ENCODE measurements around the gene TCEA3.
A peak's percentile ranks its signal among the peaks of the same experiment; 100 is the strongest.

TCEA3 gene

GRCh38 chr1:23421343-23421742 lies 3.2 kb downstream of the TCEA3 start:
- no peak for DNase-seq (ENCODE audit: low read depth)

GRCh38 chr1:23420778-23421177 lies 3.8 kb downstream of the TCEA3 start:
- DNase-seq (ENCODE audit: low read depth): no peak

- no peak for DNase-seq (ENCODE audit: low read depth)
Measured at GRCh38 chr1:23419180-23419579, 5.4 kb downstream of the TCEA3 start.

GRCh38 chr1:23417570-23417969 lies 7.0 kb downstream of the TCEA3 start:
- DNase-seq (ENCODE audit: low read depth): no peak

- DNase-seq (ENCODE audit: low read depth): no peak
Measured at GRCh38 chr1:23416964-23417363, 7.6 kb downstream of the TCEA3 start.

GRCh38 chr1:23408797-23409290 lies 15.7 kb downstream of the TCEA3 start:
- DNase-seq (ENCODE audit: low read depth): no peak

GRCh38 chr1:23407016-23407630 lies 17.4 kb downstream of the TCEA3 start:
- DNase-seq (ENCODE audit: low read depth): no peak

- DNase-seq (ENCODE audit: low read depth): no peak
Measured at GRCh38 chr1:23405946-23406345, 18.6 kb downstream of the TCEA3 start.

GRCh38 chr1:23403735-23404486 lies 20.6 kb downstream of the TCEA3 start:
- peak; percentile 96 for DNase-seq (ENCODE audit: low read depth)

- DNase-seq (ENCODE audit: low read depth): no peak
Measured at GRCh38 chr1:23403355-23403734, 21.2 kb downstream of the TCEA3 start.

- DNase-seq (ENCODE audit: low read depth): peak; percentile 61
Measured at GRCh38 chr1:23403038-23403336, 21.6 kb downstream of the TCEA3 start.

- DNase-seq (ENCODE audit: low read depth): no peak
Measured at GRCh38 chr1:23402286-23403037, 22.1 kb downstream of the TCEA3 start.

- DNase-seq (ENCODE audit: low read depth): no peak
Measured at GRCh38 chr1:23401313-23401712, 23.2 kb downstream of the TCEA3 start.

GRCh38 chr1:23400324-23401114 lies 24.0 kb downstream of the TCEA3 start:
- peak; percentile 74 for DNase-seq (ENCODE audit: low read depth)

GRCh38 chr1:23399229-23399628 lies 25.3 kb downstream of the TCEA3 start:
- DNase-seq (ENCODE audit: low read depth): no peak

- DNase-seq (ENCODE audit: low read depth): no peak
Measured at GRCh38 chr1:23397908-23398307, 26.6 kb downstream of the TCEA3 start.

- DNase-seq (ENCODE audit: low read depth): no peak
Measured at GRCh38 chr1:23396380-23396779, 28.2 kb downstream of the TCEA3 start.

- DNase-seq (ENCODE audit: low read depth): no peak
Measured at GRCh38 chr1:23395849-23396248, 28.7 kb downstream of the TCEA3 start.

GRCh38 chr1:23395154-23395724 lies 29.3 kb downstream of the TCEA3 start:
- DNase-seq (ENCODE audit: low read depth): no peak

- DNase-seq (ENCODE audit: low read depth): peak; percentile 87
Measured at GRCh38 chr1:23394684-23395083, 29.9 kb downstream of the TCEA3 start.

GRCh38 chr1:23394181-23394580 lies 30.4 kb downstream of the TCEA3 start:
- peak; percentile 99 for DNase-seq (ENCODE audit: low read depth)

GRCh38 chr1:23393706-23394105 lies 30.8 kb downstream of the TCEA3 start:
- peak; percentile 85 for DNase-seq (ENCODE audit: low read depth)
